H9 (cell line): Measurements from ENCODE around the gene NR4A2. TPM values are rescaled to one million over a fixed set of nuclear protein-coding genes. Genes with fewer than 3 reads are reported as not detected.
A peak's percentile ranks its signal among the peaks of the same experiment; 100 is the strongest.

ENCODE experiments used
- DNase-seq: peaks from one replicate; pipeline ENCODE4 v3.0.0-alpha.2; 2017
- H2AFZ ChIP-seq: one replicate; pipeline ENCODE4 v1.6.1; 2013; ENCODE audit warnings: mild to moderate bottlenecking, low read length, control low read depth, moderate library complexity
- H2AK5ac ChIP-seq: 2 replicates; pipeline ENCODE4 v1.6.1; 2013; ENCODE audit warnings: low read length, control low read depth, mixed read lengths; ENCODE audit not compliant: insufficient read length
- H2BK120ac ChIP-seq: one replicate; pipeline ENCODE4 v1.6.1; 2013; ENCODE audit warnings: low read depth, mild to moderate bottlenecking, low read length, control low read depth, inconsistent platforms; ENCODE audit not compliant: poor library complexity, severe bottlenecking
- H2BK12ac ChIP-seq: 2 replicates; pipeline ENCODE4 v1.6.1; 2013; ENCODE audit warnings: low read length, control low read depth, mixed read lengths, low read depth; ENCODE audit not compliant: insufficient read length
- H2BK15ac ChIP-seq: 2 replicates; pipeline ENCODE4 v1.6.1; 2013; ENCODE audit warnings: low read depth, low read length, control low read depth
- H2BK20ac ChIP-seq: one replicate; pipeline ENCODE4 v1.6.1; 2013; ENCODE audit warnings: low read depth, mild to moderate bottlenecking, low read length, control low read depth, inconsistent platforms; ENCODE audit not compliant: poor library complexity, severe bottlenecking
- H2BK5ac ChIP-seq: 2 replicates; pipeline ENCODE4 v1.6.1; 2013; ENCODE audit warnings: low read length, control low read depth, mixed read lengths; ENCODE audit not compliant: insufficient read length
- H3K14ac ChIP-seq: 2 replicates; pipeline ENCODE4 v1.6.1; 2013; ENCODE audit warnings: low read length, control low read depth; ENCODE audit not compliant: insufficient read depth
- H3K18ac ChIP-seq: 2 replicates; pipeline ENCODE4 v1.6.1; 2013; ENCODE audit warnings: low read depth, mild to moderate bottlenecking, mixed read lengths, low read length, control low read depth; ENCODE audit not compliant: insufficient read length
- H3K23ac ChIP-seq: 2 replicates; pipeline ENCODE4 v1.6.1; 2013; ENCODE audit warnings: low read length, control low read depth, mixed read lengths, low read depth; ENCODE audit not compliant: insufficient read length
- H3K23me2 ChIP-seq: 2 replicates; pipeline ENCODE4 v1.6.1; 2013; ENCODE audit warnings: low read depth, mild to moderate bottlenecking, mixed read lengths, low read length, control low read depth; ENCODE audit not compliant: insufficient read length, poor library complexity, severe bottlenecking
- H3K27ac ChIP-seq: 2 replicates; pipeline ENCODE4 v1.5.1; 2013; ENCODE audit warnings: low read length, control low read depth, mixed read lengths, low read depth; ENCODE audit not compliant: insufficient read length
- H3K27me3 ChIP-seq: 2 replicates; pipeline ENCODE4 v1.6.1; 2013; ENCODE audit warnings: low read length, control low read depth, inconsistent platforms; ENCODE audit not compliant: insufficient read depth
- H3K4ac ChIP-seq: 2 replicates; pipeline ENCODE4 v1.6.1; 2013; ENCODE audit warnings: low read depth, mild to moderate bottlenecking, control low read depth, inconsistent platforms, low read length, moderate library complexity
- H3K4me1 ChIP-seq: 2 replicates; pipeline ENCODE4 v1.6.1; 2013; ENCODE audit warnings: low read length, control low read depth, inconsistent platforms; ENCODE audit not compliant: insufficient read depth
- H3K4me2 ChIP-seq: 2 replicates; pipeline ENCODE4 v1.6.1; 2013; ENCODE audit warnings: low read length, control low read depth, mixed read lengths; ENCODE audit not compliant: insufficient read length, insufficient read depth
- H3K56ac ChIP-seq: 2 replicates; pipeline ENCODE4 v1.6.1; 2013; ENCODE audit warnings: low read depth, mild to moderate bottlenecking, mixed read lengths, low read length, control low read depth; ENCODE audit not compliant: insufficient read length
- H3K79me1 ChIP-seq: 2 replicates; pipeline ENCODE4 v1.6.1; 2013; ENCODE audit warnings: low read depth, mild to moderate bottlenecking, moderate library complexity, low read length, control low read depth, inconsistent platforms; ENCODE audit not compliant: insufficient read depth, poor library complexity, severe bottlenecking
- H3K79me2 ChIP-seq: 2 replicates; pipeline ENCODE4 v1.6.1; 2013; ENCODE audit warnings: low read length, control low read depth, inconsistent platforms; ENCODE audit not compliant: insufficient read depth
- H3K9ac ChIP-seq: 2 replicates; pipeline ENCODE4 v1.6.1; 2013; ENCODE audit warnings: low read length, control low read depth, mixed read lengths; ENCODE audit not compliant: insufficient read length; ENCODE audit errors: extremely low read depth
- H3K9me3 ChIP-seq: one replicate; pipeline ENCODE4 v1.6.1; 2013; ENCODE audit warnings: low read depth, low read length, inconsistent platforms; ENCODE audit not compliant: control insufficient read depth
- H3T11ph ChIP-seq: one replicate; pipeline ENCODE4 v1.6.1; 2013; ENCODE audit warnings: mild to moderate bottlenecking, low read length, control low read depth, inconsistent platforms
- H4K20me1 ChIP-seq: one replicate; pipeline ENCODE4 v1.6.1; 2013; ENCODE audit not compliant: control insufficient read depth, insufficient read length, insufficient read depth
- H4K5ac ChIP-seq: 2 replicates; pipeline ENCODE4 v1.6.1; 2013; ENCODE audit warnings: low read depth, mild to moderate bottlenecking, mixed read lengths, low read length, control low read depth; ENCODE audit not compliant: insufficient read length
- H4K8ac ChIP-seq: replicated peaks from 2 replicates; pipeline ENCODE4 v1.6.1; 2013; ENCODE audit warnings: low read length, control low read depth, mixed read lengths, low read depth; ENCODE audit not compliant: insufficient read length
- H4K91ac ChIP-seq: 2 replicates; pipeline ENCODE4 v1.6.1; 2013; ENCODE audit warnings: low read depth, mild to moderate bottlenecking, moderate library complexity, mixed read lengths, low read length, control low read depth; ENCODE audit not compliant: insufficient read length
- H3K27ac Mint-ChIP-seq, 3 experiments: 2 replicates in 2 of 3; 3 replicates in 1 of 3; pipeline ENCODE4 v1.8.0; 2020 to 2021; ENCODE audit warnings: mixed read lengths in 3 of 3, mild to moderate bottlenecking in 1 of 3, moderate library complexity in 1 of 3
- H3K27me3 Mint-ChIP-seq: 2 replicates; pipeline ENCODE4 v1.8.0; 2021; ENCODE audit warnings: low read depth, mild to moderate bottlenecking, moderate library complexity, mixed read lengths
- H3K36me3 Mint-ChIP-seq, 3 experiments: 2 replicates in 2 of 3; 3 replicates in 1 of 3; pipeline ENCODE4 v1.8.0; 2020 to 2021; ENCODE audit warnings: low read depth in 3 of 3, mixed read lengths in 3 of 3; ENCODE audit not compliant: insufficient read depth in 1 of 3
- H3K4me1 Mint-ChIP-seq, 2 experiments: 2 replicates each; pipeline ENCODE4 v1.8.0; 2020; ENCODE audit warnings: mixed read lengths in 2 of 2
- H3K4me3 Mint-ChIP-seq, 2 experiments: 2 replicates in 1 of 2; 3 replicates in 1 of 2; pipeline ENCODE4 v1.8.0; 2020 to 2021; ENCODE audit warnings: mild to moderate bottlenecking in 2 of 2, mixed read lengths in 2 of 2, moderate library complexity in 1 of 2
- H3K9me3 Mint-ChIP-seq, 2 experiments: 2 replicates in 1 of 2; 3 replicates in 1 of 2; pipeline ENCODE4 v1.8.0; 2020; ENCODE audit warnings: mild to moderate bottlenecking in 2 of 2, mixed read lengths in 2 of 2, moderate library complexity in 1 of 2
- WGBS: extraction: QIAGEN DNeasy Blood & Tissue Kit; methylation state at CpG from one replicate; pipeline ENCODE4 v1.1.7; 2013; ENCODE audit warnings: missing lambda C conversion rate, low lambda C conversion rate, mixed read lengths; ENCODE audit not compliant: insufficient read length; ENCODE audit errors: extremely low coverage; 5-methylcytosine and 5-hydroxymethylcytosine counted together
- total RNA-seq: library from RNA; stranded (reverse); gene quantifications from 2 replicates; pipeline ENCODE4 v1.2.1, GENCODE V29; 2021
- TF ChIP-seq, protein P1 (sequence below): fragments of 200-600 bp; sonication (generic); conservative IDR thresholded peaks from 3 replicates; pipeline ENCODE4 v1.8.0; 2021; ENCODE audit warnings: antibody characterized with exemption, mild to moderate bottlenecking

The NR4A2 gene
- total RNA-seq, 1 experiment from 2014 or later: 2.0 TPM

DNA sequence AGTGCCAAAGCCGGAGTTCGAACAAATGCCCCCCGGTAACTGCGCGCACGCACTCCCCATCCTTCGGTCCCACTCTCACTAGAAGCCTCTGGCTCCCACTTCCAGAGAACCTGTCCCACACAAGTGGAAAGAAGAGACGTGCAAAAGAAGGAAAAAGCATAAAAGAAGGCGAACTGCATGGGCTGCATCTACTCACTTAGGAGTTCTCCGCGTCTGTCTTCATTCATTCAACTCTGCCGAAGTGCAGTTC lies 312 bp downstream of the NR4A2 start:
- H3K9ac ChIP-seq: no peak overlapping the region
- H4K5ac ChIP-seq: no peak overlapping the region
- no peak overlapping the region for H3T11ph ChIP-seq
- no peak overlapping the region for H2BK120ac ChIP-seq
- H3K56ac ChIP-seq: no peak overlapping the region
- H3K9me3 ChIP-seq: no peaks in the 10 kb centered on the region
- peak overlapping the region in 1 of 3 experiments; percentile 97; a peak in 3 of 7 replicates for H3K27ac Mint-ChIP-seq
- WGBS: no CpG with 5 or more reads among the region's 12 CpGs
- peak overlapping the region; percentile 98 for H3K4me2 ChIP-seq
- H4K20me1 ChIP-seq: no peaks in the 10 kb centered on the region
- peaks cover 18 to 37% of the 10 kb centered on the region in 2 experiments for H3K4me1 Mint-ChIP-seq
- no peak overlapping the region for H4K91ac ChIP-seq
- peak overlapping the region; percentile 87 to 93 for H3K4me3 Mint-ChIP-seq
- no peaks in the 10 kb centered on the region for H3K79me1 ChIP-seq
- no peak overlapping the region for H2BK5ac ChIP-seq
- H2BK15ac ChIP-seq: no peak overlapping the region
- H3K79me2 ChIP-seq: no peaks in the 10 kb centered on the region
- no peak overlapping the region for H3K27ac ChIP-seq
- H4K8ac ChIP-seq: no peak overlapping the region
- H3K23me2 ChIP-seq: peaks cover 45% of the 10 kb centered on the region
- peaks cover 45% of the 10 kb centered on the region for H3K27me3 ChIP-seq
- H3K23ac ChIP-seq: no peak overlapping the region
- no peak overlapping the region; the same call in 1 of the 2 replicates for H3K14ac ChIP-seq
- peak overlapping the region; percentile 12 for H2AFZ ChIP-seq
- no peaks in the 10 kb centered on the region; a peak in 2 of 5 replicates for H3K9me3 Mint-ChIP-seq
- H2BK20ac ChIP-seq: no peak overlapping the region
- peaks cover 0 to 5% (median 2%) of the 10 kb centered on the region in 3 experiments; a peak in 3 of 7 replicates for H3K36me3 Mint-ChIP-seq
- peaks cover 45% of the 10 kb centered on the region for H3K27me3 Mint-ChIP-seq
- H3K18ac ChIP-seq: no peak overlapping the region
- TF ChIP-seq, protein P1, sequence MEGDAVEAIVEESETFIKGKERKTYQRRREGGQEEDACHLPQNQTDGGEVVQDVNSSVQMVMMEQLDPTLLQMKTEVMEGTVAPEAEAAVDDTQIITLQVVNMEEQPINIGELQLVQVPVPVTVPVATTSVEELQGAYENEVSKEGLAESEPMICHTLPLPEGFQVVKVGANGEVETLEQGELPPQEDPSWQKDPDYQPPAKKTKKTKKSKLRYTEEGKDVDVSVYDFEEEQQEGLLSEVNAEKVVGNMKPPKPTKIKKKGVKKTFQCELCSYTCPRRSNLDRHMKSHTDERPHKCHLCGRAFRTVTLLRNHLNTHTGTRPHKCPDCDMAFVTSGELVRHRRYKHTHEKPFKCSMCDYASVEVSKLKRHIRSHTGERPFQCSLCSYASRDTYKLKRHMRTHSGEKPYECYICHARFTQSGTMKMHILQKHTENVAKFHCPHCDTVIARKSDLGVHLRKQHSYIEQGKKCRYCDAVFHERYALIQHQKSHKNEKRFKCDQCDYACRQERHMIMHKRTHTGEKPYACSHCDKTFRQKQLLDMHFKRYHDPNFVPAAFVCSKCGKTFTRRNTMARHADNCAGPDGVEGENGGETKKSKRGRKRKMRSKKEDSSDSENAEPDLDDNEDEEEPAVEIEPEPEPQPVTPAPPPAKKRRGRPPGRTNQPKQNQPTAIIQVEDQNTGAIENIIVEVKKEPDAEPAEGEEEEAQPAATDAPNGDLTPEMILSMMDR: no peak
- no peak for DNase-seq
- H2AK5ac ChIP-seq: no peak overlapping the region
- no peak overlapping the region for H2BK12ac ChIP-seq
- no peak overlapping the region for H3K4ac ChIP-seq
- H3K4me1 ChIP-seq: peaks cover 3% of the 10 kb centered on the region
